H9 (cell line): Measurements from ENCODE around the gene MUL1. TPM values are rescaled to one million over a fixed set of nuclear protein-coding genes. Genes with fewer than 3 reads are reported as not detected.

Experiments
- DNase-seq: peaks from one replicate; pipeline ENCODE4 v3.0.0-alpha.2; 2017
- H2AFZ ChIP-seq: one replicate; pipeline ENCODE4 v1.6.1; 2013; ENCODE audit warnings: mild to moderate bottlenecking, low read length, control low read depth, moderate library complexity
- H2AK5ac ChIP-seq: 2 replicates; pipeline ENCODE4 v1.6.1; 2013; ENCODE audit warnings: low read length, control low read depth, mixed read lengths; ENCODE audit not compliant: insufficient read length
- H2BK120ac ChIP-seq: one replicate; pipeline ENCODE4 v1.6.1; 2013; ENCODE audit warnings: low read depth, mild to moderate bottlenecking, low read length, control low read depth, inconsistent platforms; ENCODE audit not compliant: poor library complexity, severe bottlenecking
- H2BK12ac ChIP-seq: 2 replicates; pipeline ENCODE4 v1.6.1; 2013; ENCODE audit warnings: low read length, control low read depth, mixed read lengths, low read depth; ENCODE audit not compliant: insufficient read length
- H2BK15ac ChIP-seq: 2 replicates; pipeline ENCODE4 v1.6.1; 2013; ENCODE audit warnings: low read depth, low read length, control low read depth
- H2BK20ac ChIP-seq: one replicate; pipeline ENCODE4 v1.6.1; 2013; ENCODE audit warnings: low read depth, mild to moderate bottlenecking, low read length, control low read depth, inconsistent platforms; ENCODE audit not compliant: poor library complexity, severe bottlenecking
- H2BK5ac ChIP-seq: 2 replicates; pipeline ENCODE4 v1.6.1; 2013; ENCODE audit warnings: low read length, control low read depth, mixed read lengths; ENCODE audit not compliant: insufficient read length
- H3K14ac ChIP-seq: 2 replicates; pipeline ENCODE4 v1.6.1; 2013; ENCODE audit warnings: low read length, control low read depth; ENCODE audit not compliant: insufficient read depth
- H3K18ac ChIP-seq: 2 replicates; pipeline ENCODE4 v1.6.1; 2013; ENCODE audit warnings: low read depth, mild to moderate bottlenecking, mixed read lengths, low read length, control low read depth; ENCODE audit not compliant: insufficient read length
- H3K23ac ChIP-seq: 2 replicates; pipeline ENCODE4 v1.6.1; 2013; ENCODE audit warnings: low read length, control low read depth, mixed read lengths, low read depth; ENCODE audit not compliant: insufficient read length
- H3K23me2 ChIP-seq: 2 replicates; pipeline ENCODE4 v1.6.1; 2013; ENCODE audit warnings: low read depth, mild to moderate bottlenecking, mixed read lengths, low read length, control low read depth; ENCODE audit not compliant: insufficient read length, poor library complexity, severe bottlenecking
- H3K27ac ChIP-seq: 2 replicates; pipeline ENCODE4 v1.5.1; 2013; ENCODE audit warnings: low read length, control low read depth, mixed read lengths, low read depth; ENCODE audit not compliant: insufficient read length
- H3K27me3 ChIP-seq: 2 replicates; pipeline ENCODE4 v1.6.1; 2013; ENCODE audit warnings: low read length, control low read depth, inconsistent platforms; ENCODE audit not compliant: insufficient read depth
- H3K4ac ChIP-seq: 2 replicates; pipeline ENCODE4 v1.6.1; 2013; ENCODE audit warnings: low read depth, mild to moderate bottlenecking, control low read depth, inconsistent platforms, low read length, moderate library complexity
- H3K4me1 ChIP-seq: 2 replicates; pipeline ENCODE4 v1.6.1; 2013; ENCODE audit warnings: low read length, control low read depth, inconsistent platforms; ENCODE audit not compliant: insufficient read depth
- H3K4me2 ChIP-seq: 2 replicates; pipeline ENCODE4 v1.6.1; 2013; ENCODE audit warnings: low read length, control low read depth, mixed read lengths; ENCODE audit not compliant: insufficient read length, insufficient read depth
- H3K56ac ChIP-seq: 2 replicates; pipeline ENCODE4 v1.6.1; 2013; ENCODE audit warnings: low read depth, mild to moderate bottlenecking, mixed read lengths, low read length, control low read depth; ENCODE audit not compliant: insufficient read length
- H3K79me1 ChIP-seq: 2 replicates; pipeline ENCODE4 v1.6.1; 2013; ENCODE audit warnings: low read depth, mild to moderate bottlenecking, moderate library complexity, low read length, control low read depth, inconsistent platforms; ENCODE audit not compliant: insufficient read depth, poor library complexity, severe bottlenecking
- H3K79me2 ChIP-seq: 2 replicates; pipeline ENCODE4 v1.6.1; 2013; ENCODE audit warnings: low read length, control low read depth, inconsistent platforms; ENCODE audit not compliant: insufficient read depth
- H3K9ac ChIP-seq: 2 replicates; pipeline ENCODE4 v1.6.1; 2013; ENCODE audit warnings: low read length, control low read depth, mixed read lengths; ENCODE audit not compliant: insufficient read length; ENCODE audit errors: extremely low read depth
- H3K9me3 ChIP-seq: one replicate; pipeline ENCODE4 v1.6.1; 2013; ENCODE audit warnings: low read depth, low read length, inconsistent platforms; ENCODE audit not compliant: control insufficient read depth
- H3T11ph ChIP-seq: one replicate; pipeline ENCODE4 v1.6.1; 2013; ENCODE audit warnings: mild to moderate bottlenecking, low read length, control low read depth, inconsistent platforms
- H4K20me1 ChIP-seq: one replicate; pipeline ENCODE4 v1.6.1; 2013; ENCODE audit not compliant: control insufficient read depth, insufficient read length, insufficient read depth
- H4K5ac ChIP-seq: 2 replicates; pipeline ENCODE4 v1.6.1; 2013; ENCODE audit warnings: low read depth, mild to moderate bottlenecking, mixed read lengths, low read length, control low read depth; ENCODE audit not compliant: insufficient read length
- H4K8ac ChIP-seq: replicated peaks from 2 replicates; pipeline ENCODE4 v1.6.1; 2013; ENCODE audit warnings: low read length, control low read depth, mixed read lengths, low read depth; ENCODE audit not compliant: insufficient read length
- H4K91ac ChIP-seq: 2 replicates; pipeline ENCODE4 v1.6.1; 2013; ENCODE audit warnings: low read depth, mild to moderate bottlenecking, moderate library complexity, mixed read lengths, low read length, control low read depth; ENCODE audit not compliant: insufficient read length
- H3K27ac Mint-ChIP-seq, 3 experiments: 2 replicates in 2 of 3; 3 replicates in 1 of 3; pipeline ENCODE4 v1.8.0; 2020 to 2021; ENCODE audit warnings: mixed read lengths in 3 of 3, mild to moderate bottlenecking in 1 of 3, moderate library complexity in 1 of 3
- H3K27me3 Mint-ChIP-seq: 2 replicates; pipeline ENCODE4 v1.8.0; 2021; ENCODE audit warnings: low read depth, mild to moderate bottlenecking, moderate library complexity, mixed read lengths
- H3K36me3 Mint-ChIP-seq, 3 experiments: 2 replicates in 2 of 3; 3 replicates in 1 of 3; pipeline ENCODE4 v1.8.0; 2020 to 2021; ENCODE audit warnings: low read depth in 3 of 3, mixed read lengths in 3 of 3; ENCODE audit not compliant: insufficient read depth in 1 of 3
- H3K4me1 Mint-ChIP-seq, 2 experiments: 2 replicates each; pipeline ENCODE4 v1.8.0; 2020; ENCODE audit warnings: mixed read lengths in 2 of 2
- H3K4me3 Mint-ChIP-seq, 2 experiments: 2 replicates in 1 of 2; 3 replicates in 1 of 2; pipeline ENCODE4 v1.8.0; 2020 to 2021; ENCODE audit warnings: mild to moderate bottlenecking in 2 of 2, mixed read lengths in 2 of 2, moderate library complexity in 1 of 2
- H3K9me3 Mint-ChIP-seq, 2 experiments: 2 replicates in 1 of 2; 3 replicates in 1 of 2; pipeline ENCODE4 v1.8.0; 2020; ENCODE audit warnings: mild to moderate bottlenecking in 2 of 2, mixed read lengths in 2 of 2, moderate library complexity in 1 of 2
- WGBS: extraction: QIAGEN DNeasy Blood & Tissue Kit; methylation state at CpG from one replicate; pipeline ENCODE4 v1.1.7; 2013; ENCODE audit warnings: missing lambda C conversion rate, low lambda C conversion rate, mixed read lengths; ENCODE audit not compliant: insufficient read length; ENCODE audit errors: extremely low coverage; 5-methylcytosine and 5-hydroxymethylcytosine counted together
- total RNA-seq: library from RNA; stranded (reverse); gene quantifications from 2 replicates; pipeline ENCODE4 v1.2.1, GENCODE V29; 2021
- TF ChIP-seq, protein P1 (sequence below): fragments of 200-600 bp; sonication (generic); conservative IDR thresholded peaks from 3 replicates; pipeline ENCODE4 v1.8.0; 2021; ENCODE audit warnings: antibody characterized with exemption, mild to moderate bottlenecking

MUL1 gene
- total RNA-seq, 1 experiment from 2014 or later: 27.1 TPM

DNA sequence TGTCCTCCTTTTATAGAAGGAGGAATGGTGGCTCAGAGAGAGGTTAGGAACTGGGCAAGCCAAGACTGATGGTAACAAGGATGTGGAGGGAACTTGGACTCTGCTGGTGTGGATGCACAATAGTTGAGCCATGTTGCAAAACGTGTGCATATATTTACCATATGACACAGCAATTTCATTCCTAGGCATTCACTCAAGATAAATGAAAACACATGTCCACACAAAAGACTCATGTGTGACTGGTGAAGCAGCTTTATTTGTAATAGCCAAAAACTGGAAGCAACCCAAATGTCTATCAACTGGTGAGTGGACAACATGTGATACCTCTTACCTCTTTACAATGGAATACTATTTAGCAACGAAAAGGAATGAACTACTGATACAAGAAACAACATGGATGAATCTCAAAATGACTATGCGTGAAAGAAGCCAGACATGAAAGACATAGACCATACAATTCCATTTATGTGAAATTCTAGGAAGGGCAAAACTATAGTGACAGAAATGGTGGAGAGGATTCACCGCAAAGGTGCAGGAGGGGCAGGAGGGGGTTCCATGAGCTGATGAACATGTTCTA, 58.1 kb downstream of the MUL1 start:
- no peak overlapping the region for H4K8ac ChIP-seq
- Mint-ChIP-seq H3K36me3 (no peaks in the 10 kb centered on the region), H3K9me3 (no peaks in the 10 kb centered on the region), H3K4me3 (no peak overlapping the region), H3K27ac (no peak overlapping the region), H3K27me3 (peaks cover 35% of the 10 kb centered on the region), H3K4me1 (peaks cover 16 to 25% of the 10 kb centered on the region in 2 experiments)
- no peak overlapping the region for H3K9ac ChIP-seq
- no peak overlapping the region for H4K5ac ChIP-seq
- no peak overlapping the region for H3T11ph ChIP-seq
- no peak overlapping the region for H3K4ac ChIP-seq
- no peak overlapping the region for H3K4me2 ChIP-seq
- H3K9me3 ChIP-seq: no peaks in the 10 kb centered on the region
- H3K27ac ChIP-seq: no peak overlapping the region
- no peak for DNase-seq
- H2AFZ ChIP-seq: no peak overlapping the region
- no CpG with 5 or more reads among the region's 4 CpGs for WGBS
- no peak overlapping the region for H2BK120ac ChIP-seq
- H2BK15ac ChIP-seq: no peak overlapping the region
- no peak overlapping the region for H3K56ac ChIP-seq
- no peak overlapping the region for H2BK12ac ChIP-seq
- no peak overlapping the region for H4K91ac ChIP-seq
- no peaks in the 10 kb centered on the region for H4K20me1 ChIP-seq
- no peaks in the 10 kb centered on the region for H3K4me1 ChIP-seq
- no peak overlapping the region for H2AK5ac ChIP-seq
- no peaks in the 10 kb centered on the region for H3K79me1 ChIP-seq
- TF ChIP-seq, protein P1, sequence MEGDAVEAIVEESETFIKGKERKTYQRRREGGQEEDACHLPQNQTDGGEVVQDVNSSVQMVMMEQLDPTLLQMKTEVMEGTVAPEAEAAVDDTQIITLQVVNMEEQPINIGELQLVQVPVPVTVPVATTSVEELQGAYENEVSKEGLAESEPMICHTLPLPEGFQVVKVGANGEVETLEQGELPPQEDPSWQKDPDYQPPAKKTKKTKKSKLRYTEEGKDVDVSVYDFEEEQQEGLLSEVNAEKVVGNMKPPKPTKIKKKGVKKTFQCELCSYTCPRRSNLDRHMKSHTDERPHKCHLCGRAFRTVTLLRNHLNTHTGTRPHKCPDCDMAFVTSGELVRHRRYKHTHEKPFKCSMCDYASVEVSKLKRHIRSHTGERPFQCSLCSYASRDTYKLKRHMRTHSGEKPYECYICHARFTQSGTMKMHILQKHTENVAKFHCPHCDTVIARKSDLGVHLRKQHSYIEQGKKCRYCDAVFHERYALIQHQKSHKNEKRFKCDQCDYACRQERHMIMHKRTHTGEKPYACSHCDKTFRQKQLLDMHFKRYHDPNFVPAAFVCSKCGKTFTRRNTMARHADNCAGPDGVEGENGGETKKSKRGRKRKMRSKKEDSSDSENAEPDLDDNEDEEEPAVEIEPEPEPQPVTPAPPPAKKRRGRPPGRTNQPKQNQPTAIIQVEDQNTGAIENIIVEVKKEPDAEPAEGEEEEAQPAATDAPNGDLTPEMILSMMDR: no peak
- H3K79me2 ChIP-seq: no peaks in the 10 kb centered on the region
- H3K18ac ChIP-seq: no peak overlapping the region
- H3K23me2 ChIP-seq: no peaks in the 10 kb centered on the region
- H3K14ac ChIP-seq: no peak overlapping the region
- no peaks in the 10 kb centered on the region for H3K27me3 ChIP-seq
- H3K23ac ChIP-seq: no peak overlapping the region
- no peak overlapping the region for H2BK20ac ChIP-seq
- H2BK5ac ChIP-seq: no peak overlapping the region

Other genes starting within 250 kb of the MUL1 start
- 0.18 TPM in 1 of 2 replicates, not detected in the other for gene VWA5B1, start 217.3 kb downstream of the MUL1 start, total RNA-seq
- 0.97 and 1.2 TPM in 2 replicates for gene CAMK2N1, start 21.9 kb downstream of the MUL1 start, total RNA-seq
- gene FAM43B, start 44.4 kb upstream of the MUL1 start, total RNA-seq: 0.20 and 0.22 TPM in 2 replicates
- gene CDA, start 80.9 kb upstream of the MUL1 start, total RNA-seq: 6.5 and 7.0 TPM in 2 replicates
- 17.0 and 18.2 TPM in 2 replicates for gene PINK1, start 125.3 kb upstream of the MUL1 start, total RNA-seq
- 255 and 269 TPM in 2 replicates for gene DDOST, start 153.2 kb upstream of the MUL1 start, total RNA-seq
- gene KIF17, start 209.9 kb upstream of the MUL1 start, total RNA-seq: 3.4 and 5.1 TPM in 2 replicates
- 7.2 and 8.7 TPM in 2 replicates for gene SH2D5, start 224.6 kb upstream of the MUL1 start, total RNA-seq